ENCODE data around the gene SLC13A1. TPM values are rescaled to one million over a fixed set of nuclear protein-coding genes. Genes with fewer than 3 reads are reported as not detected.
"Not testable (repeated sequence)": the region's sequence is repeated elsewhere in the genome, so short reads cannot be mapped to it uniquely, and the experiment has no call there.

SLC13A1 gene
- total RNA-seq: 0.13 TPM

DNA sequence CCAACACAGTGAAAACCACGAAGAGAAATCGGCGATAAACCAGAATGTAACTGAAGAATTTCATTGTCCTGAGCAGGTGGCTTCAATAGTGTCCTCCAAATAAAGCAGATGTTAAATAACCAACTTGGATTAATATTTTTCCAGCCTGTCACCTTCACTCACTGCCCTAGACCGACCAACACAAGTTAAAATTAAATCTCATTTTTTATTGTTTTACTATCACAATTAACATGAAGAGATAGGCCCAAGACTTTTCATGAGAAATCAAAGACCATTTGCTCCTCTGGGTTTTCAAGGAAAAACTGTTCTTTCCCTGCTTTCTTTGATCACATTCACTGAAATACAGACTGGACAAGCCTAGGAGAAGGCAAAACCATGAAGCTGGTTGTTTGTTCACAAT is at the start of gene SLC13A1:
Gene SLC13A1, minus strand, starts transcription at position 87 of the 400 bp plus-strand sequence. Its CDS starts 23 bp downstream, at position 64.
- DNase-seq (ENCODE audit: low spot score): no peak
- no peak for ATAC-seq

DNA sequence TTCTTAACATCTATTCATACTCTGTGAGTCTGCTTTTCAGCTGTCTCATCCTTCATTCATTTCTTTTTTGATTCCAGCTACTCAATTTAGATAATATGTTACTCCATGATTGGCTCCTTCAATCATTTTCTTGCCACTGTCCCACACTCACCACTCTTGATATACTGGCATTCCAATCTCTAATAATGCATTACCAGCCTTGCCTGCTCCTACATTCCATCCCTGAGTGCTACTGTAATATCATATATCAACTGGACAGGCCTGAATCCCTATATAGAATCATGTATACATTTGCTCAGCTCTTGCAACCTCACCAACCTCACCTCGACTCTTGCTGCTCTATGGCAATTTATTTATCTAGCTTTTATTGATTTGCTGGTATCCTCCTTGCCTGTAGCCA is 45.0 kb upstream of the SLC13A1 start:
- ATAC-seq (no peak), DNase-seq (ENCODE audit: low spot score) (no peak)

DNA sequence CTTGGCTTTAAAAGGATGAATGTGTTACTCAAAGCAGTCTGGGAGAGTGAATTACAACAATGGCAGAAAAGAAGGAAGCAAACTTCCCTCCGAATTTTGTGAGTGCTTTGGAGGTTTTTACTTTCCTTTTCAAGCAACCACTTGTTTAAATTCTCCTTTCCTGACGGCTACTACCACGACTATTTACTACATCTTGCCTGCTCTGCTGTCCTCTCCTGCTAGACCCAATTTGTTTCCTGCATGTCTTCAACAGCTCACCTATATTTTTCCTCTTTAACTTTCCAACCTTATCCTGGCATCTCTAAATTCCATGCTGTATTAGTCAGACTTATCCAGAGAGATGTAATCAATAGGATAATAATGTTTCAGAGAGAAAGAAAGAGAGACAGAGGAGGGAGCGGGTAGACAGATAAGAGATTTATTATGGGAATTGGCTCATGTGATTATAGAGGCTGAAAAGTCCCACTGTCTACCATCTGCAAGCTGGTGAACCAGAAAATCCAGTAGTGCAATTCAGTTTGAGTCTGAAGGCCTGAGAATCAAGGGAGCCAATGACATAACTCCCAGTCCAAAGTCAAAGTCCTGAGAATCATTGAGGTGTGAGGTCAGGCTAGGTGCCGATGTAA is 42.8 kb upstream of the SLC13A1 start:
- no peak for ATAC-seq
- DNase-seq (ENCODE audit: low spot score): no peak

- no peak for DNase-seq (ENCODE audit: low spot score)
- no peak for ATAC-seq
Observed at GRCh38 chr7:123241809-123242208, 42.0 kb upstream of the SLC13A1 start.

GRCh38 chr7:123231021-123232000 is 31.5 kb upstream of the SLC13A1 start:
- no peak for ATAC-seq
- DNase-seq (ENCODE audit: low spot score): no peak

DNA sequence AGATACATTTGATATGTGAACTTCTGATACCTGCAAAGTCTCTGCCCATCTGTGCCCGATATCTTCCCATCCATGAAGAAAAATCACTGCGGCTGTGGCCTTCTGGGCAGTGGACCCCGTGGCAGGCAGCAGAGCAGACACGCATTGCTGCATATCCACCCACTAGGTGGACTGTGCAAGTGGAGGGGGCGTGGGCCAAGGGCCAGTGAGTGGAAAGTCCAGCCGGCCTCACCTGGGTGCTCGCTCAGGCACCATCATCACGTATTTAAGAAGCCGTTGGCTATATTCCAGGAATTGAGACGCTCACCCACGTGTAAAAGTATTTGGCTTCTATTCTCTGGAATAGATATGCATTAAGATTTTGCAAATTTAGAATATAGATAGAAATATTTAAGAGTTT is 30.8 kb upstream of the SLC13A1 start:
- no peak for DNase-seq (ENCODE audit: low spot score)
- no peak for ATAC-seq

- no peak for ATAC-seq
Observed at GRCh38 chr7:123230147-123230546, 30.4 kb upstream of the SLC13A1 start.

DNA sequence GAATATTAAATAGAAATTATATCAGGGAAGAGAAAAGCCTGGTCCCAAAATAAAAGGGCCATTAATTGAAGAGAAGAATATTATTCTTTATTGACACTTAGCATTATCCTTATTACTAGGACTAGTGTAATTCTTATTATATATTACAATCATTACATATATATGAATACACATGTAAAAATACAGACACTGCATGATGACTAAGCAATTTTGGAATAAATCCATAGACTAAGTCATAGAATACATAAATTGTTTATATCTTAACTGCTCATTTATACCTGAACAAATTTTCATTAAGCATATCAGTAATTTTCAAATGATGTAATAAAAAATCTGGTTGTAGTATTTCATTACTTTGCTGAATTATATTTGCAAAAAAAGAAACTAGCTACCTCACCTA is 29.7 kb upstream of the SLC13A1 start:
- no peak for ATAC-seq

More at GRCh38 chr7:123230147-123230546, 30.4 kb upstream of the SLC13A1 start:
- no peak for DNase-seq (ENCODE audit: low spot score)

GRCh38 chr7:123227666-123228065 is 27.9 kb upstream of the SLC13A1 start:
- DNase-seq (ENCODE audit: low spot score); ATAC-seq: not testable (repeated sequence)

More for the DNA sequence above, 29.7 kb upstream of the SLC13A1 start:
- DNase-seq (ENCODE audit: low spot score): no peak

DNA sequence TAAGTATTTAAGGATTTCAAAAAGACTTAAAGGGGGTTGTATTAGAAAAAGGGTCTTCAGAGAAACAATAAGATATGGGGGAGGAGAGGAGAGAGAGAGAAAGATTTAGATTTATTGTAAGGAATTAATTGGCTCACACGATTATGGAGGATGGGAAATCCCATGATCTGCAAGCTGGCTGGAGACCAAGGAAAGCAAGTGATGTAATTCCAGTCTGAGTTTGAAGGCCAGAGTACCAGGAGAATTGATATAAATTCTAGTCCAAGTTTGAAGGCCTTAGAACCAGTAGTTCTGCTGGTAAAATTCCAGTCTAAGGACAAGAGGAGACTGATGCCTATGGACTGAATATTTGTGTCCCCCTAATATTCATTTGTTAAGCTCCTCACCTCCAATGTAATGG is 20.6 kb upstream of the SLC13A1 start:
- ATAC-seq (peak; percentile 39), DNase-seq (ENCODE audit: low spot score) (no peak)

DNA sequence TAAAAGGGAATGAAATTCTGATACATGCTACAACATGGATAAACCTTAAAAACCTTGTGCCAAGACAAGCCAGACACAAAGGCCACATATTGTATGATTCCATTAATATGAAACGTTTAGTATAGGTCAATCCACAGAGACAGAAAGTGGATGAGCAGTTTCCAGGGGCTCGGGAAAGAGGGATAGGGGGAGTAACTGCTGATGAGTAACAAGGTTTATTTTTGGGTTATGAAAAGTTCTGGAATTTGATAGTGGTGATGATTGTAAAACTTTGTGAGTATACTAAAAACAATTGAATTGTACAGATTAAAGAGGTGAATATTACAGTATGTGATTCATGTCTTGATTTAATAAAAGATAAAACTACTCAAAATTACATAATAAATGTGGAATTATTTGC is 19.1 kb upstream of the SLC13A1 start:
- ATAC-seq: no peak
- DNase-seq (ENCODE audit: low spot score): no peak

GRCh38 chr7:123216825-123217224 is 17.1 kb upstream of the SLC13A1 start:
- no peak for DNase-seq (ENCODE audit: low spot score)

DNA sequence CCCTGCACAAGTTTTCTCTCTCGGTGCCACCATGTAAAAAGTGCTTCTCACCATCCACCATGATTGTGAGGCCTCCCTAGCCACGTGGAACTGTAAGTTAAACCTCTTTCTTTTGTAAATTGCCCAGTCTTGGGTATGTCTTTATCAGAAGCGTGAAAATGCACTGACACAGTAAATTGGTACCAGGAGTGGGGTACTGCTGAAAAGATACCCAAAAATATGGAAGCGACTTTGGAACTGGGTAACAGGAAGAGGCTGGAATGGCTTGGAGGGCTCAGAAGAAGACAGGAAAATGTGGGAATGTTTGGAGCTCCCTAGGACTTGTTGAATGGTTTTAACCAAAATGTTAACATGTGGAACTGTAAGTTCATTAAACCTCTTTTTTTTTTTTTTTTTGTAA is 15.6 kb upstream of the SLC13A1 start:
- no peak for ATAC-seq
- no peak for DNase-seq (ENCODE audit: low spot score)

More at GRCh38 chr7:123216825-123217224, 17.1 kb upstream of the SLC13A1 start:
- ATAC-seq: no peak

- ATAC-seq (no peak), DNase-seq (ENCODE audit: low spot score) (no peak)
Observed at GRCh38 chr7:123211545-123211944, 11.8 kb upstream of the SLC13A1 start.

GRCh38 chr7:123210986-123211385 is 11.2 kb upstream of the SLC13A1 start:
- DNase-seq (ENCODE audit: low spot score) (no peak), ATAC-seq (no peak)

GRCh38 chr7:123209786-123210185 is 10.0 kb upstream of the SLC13A1 start:
- DNase-seq (ENCODE audit: low spot score) (no peak), ATAC-seq (no peak)

DNA sequence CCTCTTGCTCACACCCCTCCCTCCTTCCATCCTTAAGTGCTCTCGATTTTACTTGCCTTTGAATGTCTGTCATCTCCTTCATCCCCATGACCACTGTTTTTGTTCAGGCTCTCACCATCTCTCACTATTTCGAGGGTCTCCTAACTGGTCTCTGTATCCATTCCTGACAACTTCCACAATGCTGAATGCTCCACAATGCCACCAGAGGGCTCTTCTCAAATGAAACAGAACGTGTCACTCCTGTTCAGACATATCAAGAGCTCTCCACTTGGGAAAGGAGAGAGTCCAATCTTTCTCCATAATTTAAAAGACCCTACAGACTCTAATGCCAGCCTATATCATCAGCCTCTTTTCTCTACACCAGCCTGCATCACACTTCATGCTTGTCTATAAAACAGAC is 9.0 kb upstream of the SLC13A1 start:
- DNase-seq (ENCODE audit: low spot score) (no peak), ATAC-seq (peak; percentile 58)

DNA sequence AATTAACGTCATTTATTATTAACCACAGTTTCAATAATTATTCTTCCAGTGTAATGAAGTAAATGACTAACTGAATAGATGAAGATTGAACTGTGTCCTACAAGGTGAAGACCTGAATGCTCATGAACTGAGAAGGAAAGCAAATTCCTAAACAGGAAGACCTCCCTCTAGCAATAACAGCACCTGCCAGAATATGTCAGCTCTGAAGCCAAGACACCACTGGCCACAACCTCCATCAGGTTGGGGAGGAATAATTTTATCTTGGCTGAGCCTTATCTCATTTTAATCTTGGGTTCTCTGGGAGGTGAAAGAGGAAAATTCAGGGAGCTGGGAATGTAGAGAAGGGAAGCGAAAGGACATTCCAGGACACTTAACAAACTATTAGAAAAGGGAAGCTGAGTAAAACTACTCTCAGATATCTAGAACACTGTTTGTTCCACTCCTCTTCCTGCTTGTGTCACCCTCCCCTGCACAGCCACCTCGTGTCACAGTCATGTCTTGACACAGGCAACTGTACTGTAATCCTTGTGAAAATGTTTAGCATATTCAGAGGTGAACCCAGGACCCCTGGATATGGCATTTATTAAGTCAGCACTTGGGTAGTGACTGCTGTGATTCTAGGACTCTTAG is 4.6 kb upstream of the SLC13A1 start:
- DNase-seq (ENCODE audit: low spot score) (no peak), ATAC-seq (no peak)

DNA sequence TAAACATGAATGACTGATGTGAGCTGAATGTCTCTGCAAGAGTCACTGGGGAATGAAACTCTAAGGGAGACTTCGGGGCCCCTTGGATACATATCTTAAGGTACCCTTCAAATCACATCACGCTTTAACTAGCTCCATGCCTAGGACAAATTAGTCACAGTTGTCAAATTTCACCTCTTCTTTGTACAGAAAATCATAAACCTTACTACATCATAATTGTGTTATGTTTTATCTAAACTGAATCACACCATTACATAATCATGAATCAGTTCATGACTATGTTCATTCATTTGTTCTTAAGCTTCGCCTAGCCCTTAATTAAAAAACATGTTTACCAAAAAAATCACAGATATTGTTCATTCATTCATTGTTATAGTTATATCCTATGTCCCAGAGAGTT is 2.1 kb upstream of the SLC13A1 start:
- ATAC-seq: no peak
- no peak for DNase-seq (ENCODE audit: low spot score)

GRCh38 chr7:123198668-123199652 is 809 bp downstream of the SLC13A1 start:
- ATAC-seq (no peak), DNase-seq (ENCODE audit: low spot score) (no peak)
